Neural cell (in vitro differentiated cells): ENCODE results near the gene SPTY2D1. TPM values are rescaled to one million over a fixed set of nuclear protein-coding genes. Genes with fewer than 3 reads are reported as not detected.

Experiments
- H2AFZ ChIP-seq: fragments of 200-600, 300-800 bp; sonication (generic), shearing (Covaris generic); 2 replicates; pipeline ENCODE4 v1.6.0; 2014; ENCODE audit warnings: low read depth, mild to moderate bottlenecking, antibody characterized with exemption, low read length, moderate library complexity
- H3F3A ChIP-seq: fragments of 200-600 bp; shearing (Covaris generic); 2 replicates; pipeline ENCODE4 v1.6.1; 2016; ENCODE audit warnings: mild to moderate bottlenecking, moderate library complexity, mixed read lengths, antibody characterized with exemption, low read length; ENCODE audit not compliant: insufficient read depth, poor library complexity, severe bottlenecking
- H3K27ac ChIP-seq: fragments of 200-600, 300-800 bp; sonication (generic), shearing (Covaris generic); 2 replicates; pipeline ENCODE4 v1.5.1; 2014; ENCODE audit warnings: mild to moderate bottlenecking, low read length, moderate library complexity
- H3K27me3 ChIP-seq: fragments of 300-800, 200-600 bp; sonication (generic), shearing (Covaris generic); 2 replicates; pipeline ENCODE4 v1.6.0; 2014; ENCODE audit warnings: mild to moderate bottlenecking, low read depth, low read length, moderate library complexity; ENCODE audit not compliant: insufficient read depth
- H3K36me3 ChIP-seq: fragments of 300-800, 200-600 bp; sonication (generic), shearing (Covaris generic); 2 replicates; pipeline ENCODE4 v1.5.1; 2014; ENCODE audit warnings: mild to moderate bottlenecking, antibody characterized with exemption, low read length, moderate library complexity; ENCODE audit not compliant: insufficient read depth
- H3K4me2 ChIP-seq: fragments of 300-800, 200-600 bp; sonication (generic), shearing (Covaris generic); 2 replicates; pipeline ENCODE4 v1.6.0; 2014; ENCODE audit warnings: mild to moderate bottlenecking, low read length
- H3K4me3 ChIP-seq: fragments of 300-800, 200-600 bp; sonication (generic), shearing (Covaris generic); 2 replicates; pipeline ENCODE4 v1.5.1; 2014; ENCODE audit warnings: mild to moderate bottlenecking, low read length, moderate library complexity
- H3K79me2 ChIP-seq: fragments of 200-600 bp; shearing (Covaris generic); replicated peaks from 2 replicates; pipeline ENCODE4 v1.6.0; 2014; ENCODE audit warnings: mild to moderate bottlenecking, low read length, moderate library complexity; ENCODE audit not compliant: insufficient read depth
- H3K9ac ChIP-seq: fragments of 300-800, 200-600 bp; sonication (generic), shearing (Covaris generic); 2 replicates; pipeline ENCODE4 v1.6.1; 2016; ENCODE audit warnings: mild to moderate bottlenecking, low read length, mixed read lengths
- H3K9me2 ChIP-seq: fragments of 200-600 bp; shearing (Covaris generic); 2 replicates; pipeline ENCODE4 v1.6.1; 2016; ENCODE audit warnings: mild to moderate bottlenecking, low read length, mixed read lengths; ENCODE audit not compliant: insufficient read depth
- H3K9me3 ChIP-seq: fragments of 200-600, 300-800 bp; sonication (generic), shearing (Covaris generic); 2 replicates; pipeline ENCODE4 v1.6.1; 2016; ENCODE audit warnings: mild to moderate bottlenecking, mixed run types, low read length, moderate library complexity, mixed read lengths
- H4K20me1 ChIP-seq: fragments of 200-600 bp; shearing (Covaris generic); 2 replicates; pipeline ENCODE4 v1.6.1; 2016; ENCODE audit warnings: mild to moderate bottlenecking, mixed run types; ENCODE audit not compliant: insufficient read depth
- CTCF ChIP-seq: fragments of 450-650 bp; IDR thresholded peaks from 2 replicates; pipeline ENCODE4 v1.5.1; 2014; ENCODE audit warnings: antibody characterized with exemption, mild to moderate bottlenecking, moderate library complexity; ENCODE audit not compliant: poor library complexity, severe bottlenecking
- EP300 ChIP-seq: fragments of 450-650 bp; conservative IDR thresholded peaks from 2 replicates; pipeline ENCODE4 v1.6.1; 2014; ENCODE audit warnings: antibody characterized with exemption, mild to moderate bottlenecking, moderate library complexity; ENCODE audit not compliant: poor library complexity, severe bottlenecking
- EZH2 ChIP-seq: fragments of 200-600, 300-800 bp; shearing (Covaris generic), sonication (generic); IDR thresholded peaks from 2 replicates; pipeline ENCODE4 v1.6.1; 2014; ENCODE audit warnings: antibody characterized with exemption, low read length, borderline replicate concordance, mild to moderate bottlenecking; ENCODE audit not compliant: insufficient read depth, poor library complexity, severe bottlenecking
- MXI1 ChIP-seq: fragments of 450-650 bp; conservative IDR thresholded peaks from 2 replicates; pipeline ENCODE4 v1.6.1; 2014; ENCODE audit warnings: antibody characterized with exemption, mild to moderate bottlenecking; ENCODE audit not compliant: poor library complexity, severe bottlenecking
- POLR2AphosphoS5 ChIP-seq: IDR thresholded peaks from 2 replicates; pipeline ENCODE4 v1.6.1; 2012
- RAD21 ChIP-seq: fragments of 450-650 bp; conservative IDR thresholded peaks from 2 replicates; pipeline ENCODE4 v1.6.1; 2014; ENCODE audit warnings: antibody characterized with exemption, mild to moderate bottlenecking, moderate library complexity
- REST ChIP-seq: IDR thresholded peaks from 2 replicates; pipeline ENCODE4 v1.6.1; 2012; ENCODE audit warnings: borderline replicate concordance
- SMC3 ChIP-seq: fragments of 450-650 bp; conservative IDR thresholded peaks from 2 replicates; pipeline ENCODE4 v1.6.1; 2014; ENCODE audit warnings: antibody characterized with exemption, mild to moderate bottlenecking, moderate library complexity; ENCODE audit not compliant: poor library complexity
- polyA plus RNA-seq: library from polyadenylated mRNA; depleted of rRNA; stranded (reverse); fragments of >200 nt; gene quantifications from 2 replicates; pipeline ENCODE4 v1.2.3, GENCODE V29; 2014

Gene SPTY2D1
- polyA plus RNA-seq, 1 donor from 2014 or later = 5.9 TPM

GRCh38 chr11:18590571-18590970, 43.6 kb downstream of the SPTY2D1 start:
- H3K9ac ChIP-seq = no peak overlapping the region
- H3K4me3 ChIP-seq = no peak overlapping the region
- H3K4me2 ChIP-seq = no peak overlapping the region

GRCh38 chr11:18588297-18589252, 45.6 kb downstream of the SPTY2D1 start, which contains the start of gene UEVLD:
Gene UEVLD (minus strand): TSS chr11:18588734. CDS start chr11:18588654, 80 bp downstream.
- Histone ChIP-seq H3K4me3 (peak within 1 kb of the TSS; percentile 82), H3K36me3 (no peaks in the 10 kb centered on the region), H3K27ac (peak within 1 kb of the TSS; percentile 50), H4K20me1 (no peaks in the 10 kb centered on the region), H2AFZ (peak within 1 kb of the TSS; percentile 74), H3K4me2 (peak within 1 kb of the TSS; percentile 97), H3K79me2 (peaks cover 17% of the 10 kb centered on the region), H3K27me3 (no peaks in the 10 kb centered on the region), H3K9ac (peak within 1 kb of the TSS; percentile 76), H3F3A (no peaks in the 10 kb centered on the region), H3K9me2 (no peaks in the 10 kb centered on the region), H3K9me3 (no peaks in the 10 kb centered on the region)
- TF ChIP-seq POLR2AphosphoS5 = peak; percentile 78
- TF ChIP-seq EP300 = no peak
- no peak for TF ChIP-seq EZH2
- peak; percentile 77 for TF ChIP-seq MXI1
- TF ChIP-seq SMC3 = peak; percentile 44
- no peak for TF ChIP-seq REST
- no peak for TF ChIP-seq RAD21

More at GRCh38 chr11:18590571-18590970, 43.6 kb downstream of the SPTY2D1 start:
- no peak overlapping the region for H2AFZ ChIP-seq
- TF ChIP-seq CTCF (no peak), REST (no peak), EP300 (no peak), EZH2 (no peak)
- H3F3A ChIP-seq = no peaks in the 10 kb centered on the region
- peaks cover 17% of the 10 kb centered on the region for H3K79me2 ChIP-seq
- no peaks in the 10 kb centered on the region for H3K36me3 ChIP-seq
- no peaks in the 10 kb centered on the region for H3K9me3 ChIP-seq
- H3K27me3 ChIP-seq = no peaks in the 10 kb centered on the region
- no peak overlapping the region for H3K27ac ChIP-seq
- no peaks in the 10 kb centered on the region for H3K9me2 ChIP-seq
- H4K20me1 ChIP-seq = no peaks in the 10 kb centered on the region
